NCI-H187 (cell line): ENCODE measurements around the gene SPOUT1.
A peak's percentile ranks its signal among the peaks of the same experiment; 100 is the strongest.
"Not testable (repeated sequence)": the region's sequence is repeated elsewhere in the genome, so short reads cannot be mapped to it uniquely, and the experiment has no call there.

Experiments used
- DNase-seq, 2 experiments: peaks; one replicate each; lab custom pipeline; 2025; lab: John Stamatoyannopoulos, UW

Gene SPOUT1

DNA sequence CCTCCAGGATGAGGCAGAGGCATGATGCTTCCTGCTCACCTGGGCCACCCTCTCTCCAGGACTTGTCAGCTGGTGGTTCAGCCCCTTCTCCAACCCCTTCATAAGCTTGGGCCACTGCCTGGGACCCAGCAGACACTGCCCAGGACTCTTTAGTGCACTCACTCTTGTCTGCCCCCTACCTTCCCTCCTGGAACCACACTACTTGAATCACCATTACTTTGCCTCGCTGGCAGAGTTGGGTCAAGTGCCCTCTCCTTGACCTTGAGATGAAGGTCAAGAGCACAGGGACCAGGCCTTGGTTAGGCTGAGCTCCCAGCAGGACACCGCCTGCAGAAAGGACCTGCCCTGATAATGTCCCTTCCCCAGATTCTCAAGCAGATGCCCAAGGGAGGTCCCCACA lies 19.8 kb downstream of the SPOUT1 start:
- no peak for DNase-seq

DNA sequence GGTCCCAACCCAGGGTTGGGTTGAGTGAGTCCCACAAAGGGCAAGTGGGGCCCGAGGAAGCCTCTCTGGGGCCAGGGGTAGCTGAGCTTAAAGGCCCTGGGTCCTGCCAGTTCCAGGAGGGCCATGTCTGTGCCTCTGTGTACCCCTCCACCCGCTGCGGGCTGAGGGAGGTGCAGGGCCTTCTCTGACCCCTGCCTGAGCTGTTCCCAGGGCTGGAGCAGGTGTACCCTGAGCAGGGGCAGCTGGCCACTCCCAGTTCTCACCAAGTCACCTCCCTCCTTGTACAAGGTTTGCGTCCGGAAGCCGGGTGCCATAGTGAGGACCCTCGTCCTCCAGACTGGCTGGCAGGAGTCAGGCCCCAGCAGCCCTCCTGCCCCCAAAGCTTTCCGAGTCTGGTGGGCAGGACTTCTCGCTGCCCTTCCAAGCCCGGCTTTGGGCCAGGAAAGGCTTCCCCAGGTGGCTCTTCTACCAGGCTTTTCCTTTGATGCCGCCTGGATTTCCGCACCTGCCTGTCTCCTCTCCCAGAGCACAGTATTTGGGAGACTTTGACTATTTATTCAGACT lies 20.5 kb downstream of the SPOUT1 start:
- no peak for DNase-seq

GRCh38 chr9:128808543-128808942 lies 21.1 kb downstream of the SPOUT1 start:
- no peak for DNase-seq

DNA sequence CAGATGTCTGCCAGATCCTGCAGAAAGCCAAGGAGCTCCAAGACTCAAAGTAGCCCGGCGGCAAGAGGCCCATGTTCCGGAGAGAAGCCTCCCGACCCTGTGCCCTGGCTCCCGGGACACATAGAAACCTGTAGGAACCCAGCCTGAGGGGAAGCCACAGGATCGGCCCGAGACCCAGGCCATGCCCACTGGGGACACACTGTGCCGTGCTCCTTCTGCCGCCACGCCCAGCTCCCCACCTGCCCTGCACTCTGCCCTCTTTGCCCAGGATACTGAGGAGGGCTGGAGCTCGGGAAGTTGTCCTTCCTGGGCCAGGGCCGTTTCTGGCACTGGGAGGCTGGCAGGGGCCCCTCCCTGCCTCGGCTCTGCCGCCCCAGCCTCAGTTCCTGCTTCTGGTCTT lies 21.8 kb downstream of the SPOUT1 start:
- DNase-seq, result no peak

DNA sequence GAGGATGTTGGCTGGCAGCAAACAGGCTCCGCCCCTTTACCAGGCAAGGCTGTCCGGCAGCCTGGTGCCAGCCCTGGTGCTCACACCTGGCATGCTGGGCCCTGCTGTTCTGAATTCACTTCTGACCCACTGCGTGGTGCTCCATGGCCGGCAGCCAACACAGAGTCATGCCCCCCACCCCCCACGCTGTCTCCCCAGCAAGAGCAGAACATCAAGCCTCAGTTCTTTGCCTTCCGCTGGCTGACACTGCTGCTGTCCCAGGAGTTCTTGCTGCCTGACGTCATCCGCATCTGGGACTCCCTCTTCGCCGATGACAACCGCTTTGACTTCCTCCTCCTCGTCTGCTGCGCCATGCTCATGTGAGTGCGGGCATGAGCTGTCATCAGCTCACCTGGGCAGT lies 23.9 kb downstream of the SPOUT1 start:
- DNase-seq, result no peak

DNA sequence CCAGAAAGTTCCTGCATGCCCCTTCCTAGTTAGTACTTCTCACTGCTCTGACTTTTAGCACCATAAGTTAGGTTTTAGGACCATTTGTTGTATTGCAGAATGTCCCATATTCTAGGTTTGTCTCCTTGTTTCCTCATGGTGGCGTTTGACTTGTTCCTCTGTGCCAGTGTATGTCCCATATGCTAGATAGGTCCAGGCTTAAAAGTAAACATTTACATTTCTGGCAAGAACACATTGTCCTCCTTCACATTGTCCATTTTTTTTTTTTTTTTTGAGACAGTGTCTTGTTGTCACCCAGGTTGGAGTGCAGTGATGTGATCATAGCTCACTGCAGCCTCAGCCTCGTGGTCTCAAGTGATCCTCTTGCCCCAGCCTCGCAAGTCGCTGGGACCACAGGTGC lies 27.1 kb downstream of the SPOUT1 start:
- no peak for DNase-seq

DNA sequence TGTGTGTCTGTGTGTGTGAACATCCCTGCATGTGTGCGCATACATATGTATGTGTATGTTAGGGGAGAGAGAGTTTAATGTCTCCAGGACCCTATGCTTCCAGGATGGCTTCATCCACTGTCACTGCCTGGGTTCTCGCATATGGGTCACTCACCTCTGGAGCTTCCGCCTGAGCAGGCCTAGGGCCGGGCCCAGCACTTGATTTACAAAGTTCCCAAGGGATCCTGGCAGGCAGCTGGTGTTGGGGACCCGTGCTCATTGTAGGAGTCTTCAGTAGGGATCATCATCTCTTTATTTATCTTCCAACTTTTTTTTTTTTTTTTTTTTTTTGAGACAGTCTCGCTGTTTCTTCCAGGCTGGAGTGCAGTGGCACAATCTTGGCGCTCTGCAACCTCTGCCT lies 29.5 kb downstream of the SPOUT1 start:
- DNase-seq, result no peak

- DNase-seq, result no peak
Observed at GRCh38 chr9:128798896-128799295, 30.7 kb downstream of the SPOUT1 start.

- not testable (repeated sequence) for DNase-seq
Observed at GRCh38 chr9:128794961-128795360, 34.6 kb downstream of the SPOUT1 start.

DNA sequence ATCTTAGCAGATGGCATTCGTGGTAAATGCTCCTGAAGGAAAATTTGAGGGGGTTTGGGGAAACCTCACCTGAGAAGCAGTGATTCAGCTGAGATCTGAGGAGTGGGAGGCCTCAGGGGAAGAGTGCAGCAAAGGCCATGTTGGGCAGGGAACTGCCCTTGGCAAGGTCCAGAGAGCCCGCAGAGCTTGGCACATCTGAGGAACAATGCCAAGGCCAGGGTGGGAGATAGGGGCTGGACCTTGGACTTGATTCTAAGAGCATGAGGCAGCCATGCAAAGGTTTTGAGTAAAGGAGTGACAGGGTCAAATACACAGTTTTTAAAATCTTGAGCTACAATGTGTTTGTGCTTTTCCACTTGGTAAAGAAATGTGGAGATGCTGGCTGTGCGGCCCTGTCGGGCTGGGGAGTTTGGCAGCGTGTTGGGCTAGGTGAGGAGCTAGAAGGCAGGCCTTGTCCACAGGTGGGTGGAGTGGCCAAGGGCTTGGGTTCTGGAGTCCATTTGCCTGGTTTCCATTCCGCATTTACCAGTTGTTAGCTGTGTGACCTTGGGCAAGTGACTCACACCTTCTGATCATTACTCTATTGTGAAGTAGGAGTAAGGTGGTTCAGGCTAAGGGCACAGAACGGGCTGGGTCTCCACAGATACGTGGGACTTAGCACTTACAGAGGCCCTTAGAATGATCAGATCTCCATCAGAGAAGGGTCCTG lies 36.5 kb downstream of the SPOUT1 start:
- no peak for DNase-seq

- no peak for DNase-seq
Observed at GRCh38 chr9:128792134-128792533, 37.5 kb downstream of the SPOUT1 start.

GRCh38 chr9:128790536-128790935 lies 39.1 kb downstream of the SPOUT1 start:
- no peak for DNase-seq

DNA sequence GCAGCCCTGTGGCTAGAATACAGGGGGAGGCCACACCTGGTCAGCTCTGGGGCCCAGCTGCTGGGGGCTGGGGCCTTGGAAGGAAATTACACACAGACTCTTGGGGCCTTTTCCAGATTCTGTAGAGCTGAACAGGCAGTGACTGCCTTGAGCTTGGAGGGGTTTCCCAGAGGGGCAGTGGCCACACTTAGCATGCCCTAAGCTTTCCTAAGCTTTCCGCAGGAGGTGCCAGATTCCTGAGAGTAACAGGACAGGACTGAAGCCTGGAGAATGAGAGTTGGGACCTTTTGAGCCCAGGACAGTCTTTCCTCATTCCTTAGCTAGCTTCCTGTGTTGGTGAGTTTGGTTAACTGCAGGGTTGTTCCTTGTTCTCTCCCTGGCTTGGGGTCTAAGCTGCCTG lies 41.1 kb downstream of the SPOUT1 start:
- DNase-seq, result no peak

DNA sequence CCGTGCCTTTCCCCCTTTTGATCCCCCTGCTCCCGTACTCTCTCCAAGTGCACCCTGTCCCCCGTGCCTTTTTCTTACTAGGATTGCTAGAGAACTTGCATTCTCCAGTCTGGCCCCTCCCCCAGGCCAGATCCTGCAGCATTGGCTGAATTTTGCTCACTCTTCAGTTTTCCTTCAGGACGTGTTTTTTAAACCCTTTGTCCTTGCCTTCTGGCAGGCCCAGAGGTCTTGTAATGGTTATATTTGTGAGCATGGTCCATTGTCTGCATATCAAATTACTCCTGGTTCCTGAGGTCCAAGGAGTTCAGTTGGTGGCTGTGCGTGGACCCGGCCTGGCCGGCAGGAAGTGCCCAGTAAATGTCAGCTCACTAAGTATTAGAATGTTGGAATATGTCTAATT lies 41.9 kb downstream of the SPOUT1 start:
- DNase-seq, result no peak

- peak; percentile 30 to 50 for DNase-seq
Observed at GRCh38 chr9:128786681-128787601, 42.7 kb downstream of the SPOUT1 start, which contains the start of gene TBC1D13. Gene TBC1D13, plus strand, starts transcription at chr9:128787253. Its CDS starts 101 bp downstream, at chr9:128787354.

DNA sequence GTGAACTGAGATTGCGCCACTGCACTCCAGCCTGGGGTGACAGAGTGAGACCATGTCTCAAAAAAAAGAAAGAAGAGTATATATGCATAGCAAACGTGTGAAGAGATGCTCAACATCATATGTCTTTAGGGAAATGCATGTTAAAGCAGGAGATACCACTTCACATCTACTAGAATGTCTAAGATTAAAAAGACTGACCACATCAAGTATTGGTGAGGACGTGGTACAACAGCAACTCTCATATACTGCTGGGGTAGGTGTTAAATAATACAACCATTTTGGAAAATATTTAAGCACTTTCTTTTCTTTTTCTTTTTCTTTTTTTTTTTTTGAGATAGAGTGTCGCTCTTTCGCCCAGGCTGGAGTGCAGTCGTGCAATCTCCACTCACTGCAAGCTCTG lies 44.2 kb downstream of the SPOUT1 start:
- DNase-seq, result no peak

DNA sequence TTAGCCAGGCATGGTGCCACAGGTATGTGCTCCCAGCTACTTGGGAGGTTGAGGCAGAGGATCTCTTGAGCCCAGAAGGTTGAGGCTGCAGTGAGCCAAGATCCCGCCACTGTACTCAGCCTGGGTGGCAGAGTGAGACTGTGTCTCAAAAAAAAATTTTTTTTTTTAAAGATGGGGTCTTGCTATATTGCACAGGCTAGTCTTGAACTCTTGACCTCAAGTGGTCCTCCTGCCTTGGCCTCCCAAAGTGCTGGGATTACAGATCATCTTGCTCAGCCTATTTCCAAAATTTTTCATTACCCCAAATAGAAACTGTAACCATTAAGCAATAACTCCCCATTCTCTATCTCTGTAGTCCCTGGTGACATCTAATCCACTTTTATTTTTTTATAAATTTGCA lies 46.9 kb downstream of the SPOUT1 start:
- DNase-seq, result no peak

DNA sequence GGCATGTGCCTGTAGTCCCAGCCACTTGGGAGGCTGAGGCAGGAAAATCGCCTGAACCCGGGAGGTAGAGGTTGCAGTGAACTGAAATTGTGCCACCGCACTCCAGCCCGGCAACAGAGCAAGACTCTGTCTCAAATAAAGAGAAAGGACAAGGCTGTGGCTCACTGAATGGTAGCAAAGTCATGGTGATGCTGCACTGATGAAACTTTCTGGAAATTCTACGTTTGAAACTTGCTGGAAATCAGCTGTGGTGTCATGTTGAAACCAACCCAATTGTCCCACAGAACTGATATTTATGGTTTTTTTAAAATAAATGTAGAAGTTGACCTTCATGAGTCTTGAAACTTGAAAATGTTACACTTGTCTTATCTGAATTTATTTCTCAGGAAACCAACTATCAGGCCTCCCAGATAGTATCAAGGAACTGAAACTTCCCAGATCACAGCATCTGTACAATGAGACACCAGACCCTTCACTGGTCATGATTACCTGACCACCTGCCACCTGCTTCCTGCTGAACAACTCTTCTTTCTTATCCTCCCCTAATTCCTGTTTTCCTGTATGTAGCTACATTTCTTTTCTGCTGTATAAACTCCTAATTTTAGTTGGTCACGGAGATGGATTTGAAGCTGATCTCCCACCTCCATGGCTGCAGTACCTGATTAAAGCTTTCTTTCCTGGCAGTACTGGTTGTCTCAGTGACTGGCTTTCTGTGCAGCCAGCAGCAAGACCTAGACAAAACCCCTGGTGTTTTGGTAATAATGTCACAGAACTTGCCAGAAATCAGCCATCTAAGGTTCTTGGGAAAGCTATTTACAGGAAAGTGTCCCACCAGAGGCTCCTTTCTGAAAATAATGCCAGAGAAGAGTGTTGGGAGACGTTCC lies 48.2 kb downstream of the SPOUT1 start:
- no peak for DNase-seq

GRCh38 chr9:128780093-128780492 lies 49.5 kb downstream of the SPOUT1 start:
- not testable (repeated sequence) for DNase-seq

- no peak for DNase-seq
Observed at GRCh38 chr9:128774804-128775203, 54.8 kb downstream of the SPOUT1 start.

DNA sequence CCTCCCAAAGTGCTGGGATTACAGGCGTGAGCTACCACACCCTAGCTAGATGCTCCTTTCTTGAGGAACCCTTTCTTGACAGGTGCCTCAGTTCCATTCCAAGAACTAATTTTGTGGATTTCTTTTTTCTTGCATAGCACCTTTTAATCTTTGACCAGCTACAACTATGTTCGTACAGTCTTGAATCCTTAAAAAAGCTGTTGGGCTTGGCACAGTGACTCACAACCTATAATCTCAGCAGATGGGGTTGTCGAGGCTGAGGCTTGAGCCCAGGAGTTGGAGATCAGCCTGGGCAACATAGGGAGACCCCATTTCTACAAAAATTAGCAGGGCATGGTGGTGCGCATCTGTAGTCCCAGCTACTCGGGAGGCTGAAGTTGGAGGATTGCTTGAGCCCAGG lies 56.5 kb downstream of the SPOUT1 start:
- DNase-seq, result no peak
